MCF 10A (cell line): Measurements from ENCODE around the gene GRM2. TPM values are rescaled to one million over a fixed set of nuclear protein-coding genes. Genes with fewer than 3 reads are reported as not detected.
"Not testable (repeated sequence)": the region's sequence is repeated elsewhere in the genome, so short reads cannot be mapped to it uniquely, and the experiment has no call there.

Experiments
- BruUV-seq: library from RNA; stranded (reverse); fragments of 400-500 nt; replicated peaks from 2 replicates; lab custom pipeline; 2021; lab: Mats Ljungman, UMichigan
- CTCF ChIA-PET: fragments of 300-600 bp; sonication (Branson Sonifier 250); formaldehyde crosslinking; extraction: SDS; loops from one replicate; lab custom pipeline; 2021; ENCODE audit warnings: antibody characterized with exemption, inconsistent platforms; lab: Yijun Ruan, JAX
- POLR2A ChIA-PET: fragments of 300-600, 350-650 bp; sonication (Branson Sonifier 250); formaldehyde crosslinking; extraction: SDS; loops from one replicate; lab custom pipeline; 2020; ENCODE audit warnings: antibody characterized with exemption, inconsistent platforms; lab: Yijun Ruan, JAX
- DNase-seq: peaks from one replicate; pipeline ENCODE4 v3.0.0-alpha.2; 2018; ENCODE audit not compliant: unreplicated experiment
- H3K27ac Mint-ChIP-seq: one replicate; pipeline ENCODE4 v1.8.0; 2022; ENCODE audit warnings: mild to moderate bottlenecking, low read depth, mixed read lengths; ENCODE audit not compliant: unreplicated experiment
- H3K27me3 Mint-ChIP-seq: one replicate; pipeline ENCODE4 v1.8.0; 2022; ENCODE audit warnings: mixed read lengths; ENCODE audit not compliant: insufficient read depth, unreplicated experiment
- H3K36me3 Mint-ChIP-seq: one replicate; pipeline ENCODE4 v1.8.0; 2022; ENCODE audit warnings: mild to moderate bottlenecking, moderate library complexity, mixed read lengths; ENCODE audit not compliant: insufficient read depth, unreplicated experiment
- H3K4me1 Mint-ChIP-seq: one replicate; pipeline ENCODE4 v1.8.0; 2022; ENCODE audit warnings: mixed read lengths; ENCODE audit not compliant: insufficient read depth, unreplicated experiment
- H3K4me3 Mint-ChIP-seq: one replicate; pipeline ENCODE4 v1.8.0; 2022; ENCODE audit warnings: mild to moderate bottlenecking, moderate library complexity, mixed read lengths; ENCODE audit not compliant: unreplicated experiment
- H3K9me3 Mint-ChIP-seq: one replicate; pipeline ENCODE4 v1.8.0; 2022; ENCODE audit warnings: mixed read lengths; ENCODE audit not compliant: unreplicated experiment
- CTCF ChIP-seq: fragments of 200-600 bp; IDR thresholded peaks from one replicate; pipeline ENCODE4 v1.8.0; 2022; ENCODE audit warnings: antibody characterized with exemption, mild to moderate bottlenecking; ENCODE audit not compliant: unreplicated experiment
- intact Hi-C: fragments of 100-400 bp; cut with micrococcal nuclease; formaldehyde crosslinking; loops from 2 replicates; pipeline ENCODE4 v1.14.1; 2022
- total RNA-seq: library from RNA; stranded (reverse); gene quantifications from 2 replicates; pipeline ENCODE4 v1.2.3, GENCODE V29; 2022

The GRM2 gene
- total RNA-seq, 1 experiment from 2014 or later: 0.23 TPM

GRCh38 chr3:51739110-51739509, 32.2 kb downstream of the GRM2 start:
- H3K9me3 Mint-ChIP-seq: no peaks in the 10 kb centered on the region
- no TSS peak for BruUV-seq
- no peak overlapping the region for H3K27ac Mint-ChIP-seq
- H3K4me3 Mint-ChIP-seq: no peak overlapping the region
- peaks cover 50% of the 10 kb centered on the region for H3K27me3 Mint-ChIP-seq
- DNase-seq: no peak
- no peak for TF ChIP-seq CTCF
- intact Hi-C loops: no loop called here
- POLR2A ChIA-PET: interaction anchor here (1.4 kb wide), 1 partner anchor 14 kb away, joined by 3 read pairs; no protein-coding TSS in a partner anchor
- H3K4me1 Mint-ChIP-seq: no peaks in the 10 kb centered on the region
- CTCF ChIA-PET: no interaction called here
- H3K36me3 Mint-ChIP-seq: no peaks in the 10 kb centered on the region

GRCh38 chr3:51742320-51742719, 35.5 kb downstream of the GRM2 start:
- BruUV-seq, H3K4me3 Mint-ChIP-seq, H3K36me3 Mint-ChIP-seq, CTCF ChIA-PET, intact Hi-C loops, DNase-seq, H3K27ac Mint-ChIP-seq, H3K4me1 Mint-ChIP-seq, H3K9me3 Mint-ChIP-seq: not testable (repeated sequence)
- peaks cover 35% of the 10 kb centered on the region for H3K27me3 Mint-ChIP-seq
- POLR2A ChIA-PET: interaction anchor here (1.0 kb wide), 1 partner anchor 16 kb away, joined by 3 read pairs; no protein-coding TSS in a partner anchor

- H3K27ac Mint-ChIP-seq, BruUV-seq, CTCF ChIA-PET, H3K4me3 Mint-ChIP-seq, H3K9me3 Mint-ChIP-seq, H3K36me3 Mint-ChIP-seq, DNase-seq, H3K4me1 Mint-ChIP-seq, intact Hi-C loops: not testable (repeated sequence)
- peaks cover 28% of the 10 kb centered on the region for H3K27me3 Mint-ChIP-seq
- POLR2A ChIA-PET: interaction anchor here (1.0 kb wide), 1 partner anchor 16 kb away, joined by 3 read pairs; no protein-coding TSS in a partner anchor
These were observed 36.1 kb downstream of the GRM2 start for GRCh38 chr3:51742978-51743377.

- ChIA-PET CTCF (interaction anchor here (0.6 kb wide), 1 partner anchor 197 kb away, joined by 5 read pairs; no protein-coding TSS in a partner anchor), POLR2A (no interaction called here)
- Mint-ChIP-seq H3K4me3 (no peak overlapping the region), H3K36me3 (no peaks in the 10 kb centered on the region), H3K27ac (no peak overlapping the region), H3K9me3 (no peaks in the 10 kb centered on the region), H3K27me3 (peaks cover 12% of the 10 kb centered on the region), H3K4me1 (no peaks in the 10 kb centered on the region)
- intact Hi-C loops: no loop called here
- no TSS peak for BruUV-seq
- DNase-seq: no peak
- TF ChIP-seq CTCF: no peak
These were observed 41.0 kb downstream of the GRM2 start for GRCh38 chr3:51747840-51748239.

GRCh38 chr3:51748327-51748726, 41.5 kb downstream of the GRM2 start:
- Mint-ChIP-seq H3K36me3 (no peaks in the 10 kb centered on the region), H3K27ac (no peak overlapping the region), H3K27me3 (peaks cover 17% of the 10 kb centered on the region), H3K4me1 (no peaks in the 10 kb centered on the region), H3K4me3 (no peak overlapping the region), H3K9me3 (no peaks in the 10 kb centered on the region)
- POLR2A ChIA-PET: no interaction called here
- intact Hi-C loops: no loop called here
- BruUV-seq: no TSS peak
- CTCF ChIA-PET: interaction anchor here (0.6 kb wide), 2 partner anchors 80 to 197 kb away, joined by 3 to 5 read pairs; no protein-coding TSS in a partner anchor
- TF ChIP-seq CTCF: no peak
- no peak for DNase-seq
